DND-41 (cell line): ENCODE measurements around the gene STXBP6.

Experiments
- EZH2 ChIP-seq: IDR thresholded peaks from 3 replicates; pipeline ENCODE4 v1.6.1; 2012; ENCODE audit warnings: borderline replicate concordance, low read depth, mild to moderate bottlenecking, moderate library complexity, low read length, inconsistent platforms; ENCODE audit not compliant: severe bottlenecking
- TF ChIP-seq, protein P1 (sequence below): IDR thresholded peaks from 2 replicates; pipeline ENCODE4 v1.5.1; 2012; ENCODE audit warnings: borderline replicate concordance, low read length, moderate library complexity, mild to moderate bottlenecking; ENCODE audit not compliant: poor library complexity, severe bottlenecking; ENCODE audit errors: extremely low read depth

DNA sequence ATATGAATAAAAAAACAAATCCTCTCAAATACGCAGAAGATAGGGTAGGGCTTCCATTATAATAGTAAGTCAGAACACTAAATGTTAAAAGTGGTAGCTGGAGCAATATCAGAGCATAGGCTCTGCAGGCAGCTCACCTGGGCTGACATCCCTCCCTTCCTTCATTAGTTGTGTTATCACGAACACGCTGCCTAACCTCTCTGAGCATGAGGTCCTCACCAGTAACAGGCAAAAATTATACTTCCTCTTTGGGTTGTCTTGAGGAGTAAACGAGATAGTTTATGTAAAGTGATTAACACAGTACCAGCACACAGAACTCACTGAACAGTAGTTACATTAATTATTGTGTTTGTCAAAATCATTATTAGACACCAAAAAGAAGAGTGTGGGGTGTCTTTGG, 154.3 kb downstream of the STXBP6 start:
- TF ChIP-seq, protein P1, sequence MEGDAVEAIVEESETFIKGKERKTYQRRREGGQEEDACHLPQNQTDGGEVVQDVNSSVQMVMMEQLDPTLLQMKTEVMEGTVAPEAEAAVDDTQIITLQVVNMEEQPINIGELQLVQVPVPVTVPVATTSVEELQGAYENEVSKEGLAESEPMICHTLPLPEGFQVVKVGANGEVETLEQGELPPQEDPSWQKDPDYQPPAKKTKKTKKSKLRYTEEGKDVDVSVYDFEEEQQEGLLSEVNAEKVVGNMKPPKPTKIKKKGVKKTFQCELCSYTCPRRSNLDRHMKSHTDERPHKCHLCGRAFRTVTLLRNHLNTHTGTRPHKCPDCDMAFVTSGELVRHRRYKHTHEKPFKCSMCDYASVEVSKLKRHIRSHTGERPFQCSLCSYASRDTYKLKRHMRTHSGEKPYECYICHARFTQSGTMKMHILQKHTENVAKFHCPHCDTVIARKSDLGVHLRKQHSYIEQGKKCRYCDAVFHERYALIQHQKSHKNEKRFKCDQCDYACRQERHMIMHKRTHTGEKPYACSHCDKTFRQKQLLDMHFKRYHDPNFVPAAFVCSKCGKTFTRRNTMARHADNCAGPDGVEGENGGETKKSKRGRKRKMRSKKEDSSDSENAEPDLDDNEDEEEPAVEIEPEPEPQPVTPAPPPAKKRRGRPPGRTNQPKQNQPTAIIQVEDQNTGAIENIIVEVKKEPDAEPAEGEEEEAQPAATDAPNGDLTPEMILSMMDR: no peak
- no peak for TF ChIP-seq EZH2
